Measurements from ENCODE around the gene FMR1. TPM values are rescaled to one million over a fixed set of nuclear protein-coding genes. Genes with fewer than 3 reads are reported as not detected.
A peak's percentile ranks its signal among the peaks of the same experiment; 100 is the strongest.

FMR1 gene
- total RNA-seq, 1 donor from 2014 or later, result 29.7 TPM

GRCh38 chrX:147913570-147913969 is 1.9 kb downstream of the FMR1 start:
- no peaks in the 10 kb centered on the region for H3K36me3 ChIP-seq
- no peaks in the 10 kb centered on the region for H3K9me3 ChIP-seq
- no peak for DNase-seq (ENCODE audit: extremely low spot score in 2 of 2)
- TF ChIP-seq POLR2AphosphoS5 (IDR thresholded peaks at IDR 0.05; ENCODE audit: insufficient read depth in 1 of 2, low read depth in 1 of 2) (no peak), CTCF (IDR thresholded peaks at IDR 0.05) (no peak), POLR2A (IDR thresholded peaks at IDR 0.05) (no peak)
- intact Hi-C loops (cut with DNase I), result no loop called here
- H3K4me1 ChIP-seq, result peaks cover 24% of the 10 kb centered on the region
- no peak overlapping the region for H3K27ac ChIP-seq
- H3K4me3 ChIP-seq, result peak overlapping the region in 1 of 2 donors; percentile 74
- no peaks in the 10 kb centered on the region for H3K27me3 ChIP-seq

GRCh38 chrX:147914591-147914990 is 2.9 kb downstream of the FMR1 start:
- no peaks in the 10 kb centered on the region for H3K9me3 ChIP-seq
- no peak overlapping the region for H3K27ac ChIP-seq
- DNase-seq (ENCODE audit: extremely low spot score in 2 of 2), result no peak
- intact Hi-C loops (cut with DNase I), result no loop called here
- peaks cover 30% of the 10 kb centered on the region for H3K4me1 ChIP-seq
- no peak overlapping the region for H3K4me3 ChIP-seq
- TF ChIP-seq POLR2A (IDR thresholded peaks at IDR 0.05), result no peak
- no peak for TF ChIP-seq CTCF (IDR thresholded peaks at IDR 0.05)
- TF ChIP-seq POLR2AphosphoS5 (IDR thresholded peaks at IDR 0.05; ENCODE audit: insufficient read depth in 1 of 2, low read depth in 1 of 2), result no peak
- no peaks in the 10 kb centered on the region for H3K36me3 ChIP-seq
- no peaks in the 10 kb centered on the region for H3K27me3 ChIP-seq

GRCh38 chrX:147916375-147916968 is 4.8 kb downstream of the FMR1 start:
- intact Hi-C loops (cut with DNase I), result no loop called here
- Histone ChIP-seq H3K4me1 (peaks cover 33% of the 10 kb centered on the region), H3K9me3 (no peaks in the 10 kb centered on the region), H3K27me3 (no peaks in the 10 kb centered on the region), H3K27ac (no peak overlapping the region), H3K4me3 (no peak overlapping the region), H3K36me3 (no peaks in the 10 kb centered on the region)
- TF ChIP-seq CTCF (IDR thresholded peaks at IDR 0.05), result no peak
- TF ChIP-seq POLR2AphosphoS5 (IDR thresholded peaks at IDR 0.05; ENCODE audit: insufficient read depth in 1 of 2, low read depth in 1 of 2), result no peak
- TF ChIP-seq POLR2A (IDR thresholded peaks at IDR 0.05), result no peak
- no peak for DNase-seq (ENCODE audit: extremely low spot score in 2 of 2)

GRCh38 chrX:147917700-147918695 is 6.3 kb downstream of the FMR1 start:
- H3K36me3 ChIP-seq, result no peaks in the 10 kb centered on the region
- no peaks in the 10 kb centered on the region for H3K27me3 ChIP-seq
- intact Hi-C loops (cut with DNase I), result no loop called here
- H3K4me3 ChIP-seq, result no peak overlapping the region
- no peaks in the 10 kb centered on the region for H3K9me3 ChIP-seq
- peaks cover 30% of the 10 kb centered on the region for H3K4me1 ChIP-seq
- H3K27ac ChIP-seq, result no peak overlapping the region
- DNase-seq (ENCODE audit: extremely low spot score in 2 of 2), result no peak
- no peak for TF ChIP-seq POLR2AphosphoS5 (IDR thresholded peaks at IDR 0.05; ENCODE audit: insufficient read depth in 1 of 2, low read depth in 1 of 2)
- no peak for TF ChIP-seq CTCF (IDR thresholded peaks at IDR 0.05)
- TF ChIP-seq POLR2A (IDR thresholded peaks at IDR 0.05), result no peak

Measured in vagina (tissue), 2 donors.